HG03342 (cell line): ENCODE data around the gene C19orf67.
"Not testable (repeated sequence)": the region's sequence is repeated elsewhere in the genome, so short reads cannot be mapped to it uniquely, and the experiment has no call there.

Source experiments
- ATAC-seq: cut with Tn5 transposase; IDR thresholded peaks from one replicate; pipeline ENCODE4 v1.9.1; 2021; ENCODE audit warnings: mild to moderate bottlenecking, moderate library complexity; ENCODE audit not compliant: unreplicated experiment

Gene C19orf67

DNA sequence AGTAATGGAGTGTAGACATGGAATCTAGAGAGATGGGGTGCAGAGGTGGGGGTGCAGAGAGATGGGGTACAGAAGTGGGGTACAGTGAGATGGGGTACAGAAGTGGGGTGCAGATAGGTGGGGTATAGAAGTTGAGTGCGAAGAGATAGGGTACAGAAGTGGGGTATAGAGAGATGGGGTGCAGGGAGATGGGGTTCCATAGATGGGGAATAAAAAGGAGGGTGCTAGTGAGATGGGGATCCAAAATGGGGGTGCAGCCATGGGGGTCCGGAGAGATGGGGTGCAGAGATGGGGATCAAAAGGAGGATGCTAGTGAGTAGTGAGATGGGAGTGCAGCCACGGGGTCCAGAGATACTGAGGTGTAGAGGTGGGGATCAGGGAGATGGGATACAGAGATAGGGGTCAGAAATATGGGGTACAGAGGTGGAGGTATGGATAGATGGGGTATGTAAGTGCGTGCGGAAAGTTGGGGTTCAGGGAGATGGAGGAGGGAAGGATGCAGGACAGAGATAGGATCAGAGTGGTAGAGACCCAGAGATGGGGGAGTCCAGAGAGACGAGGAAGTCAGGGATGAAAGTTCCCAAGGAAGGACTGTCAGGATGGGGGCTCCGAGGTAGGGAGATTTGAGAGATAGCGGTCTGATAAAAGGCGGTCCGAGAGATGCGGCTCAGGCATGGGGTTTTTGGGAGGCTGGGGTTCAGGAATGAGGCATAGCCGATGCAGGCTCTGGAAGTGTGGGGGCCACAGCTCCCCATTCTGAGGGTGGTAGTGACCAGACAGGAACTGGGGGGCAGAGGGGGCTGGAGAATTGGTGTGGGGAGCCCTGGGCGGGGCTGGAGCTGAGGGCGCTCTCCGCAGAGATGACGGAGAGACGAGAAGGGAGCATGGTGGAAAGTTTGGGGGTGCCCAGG lies 27.1 kb downstream of the C19orf67 start:
- no peak for ATAC-seq

DNA sequence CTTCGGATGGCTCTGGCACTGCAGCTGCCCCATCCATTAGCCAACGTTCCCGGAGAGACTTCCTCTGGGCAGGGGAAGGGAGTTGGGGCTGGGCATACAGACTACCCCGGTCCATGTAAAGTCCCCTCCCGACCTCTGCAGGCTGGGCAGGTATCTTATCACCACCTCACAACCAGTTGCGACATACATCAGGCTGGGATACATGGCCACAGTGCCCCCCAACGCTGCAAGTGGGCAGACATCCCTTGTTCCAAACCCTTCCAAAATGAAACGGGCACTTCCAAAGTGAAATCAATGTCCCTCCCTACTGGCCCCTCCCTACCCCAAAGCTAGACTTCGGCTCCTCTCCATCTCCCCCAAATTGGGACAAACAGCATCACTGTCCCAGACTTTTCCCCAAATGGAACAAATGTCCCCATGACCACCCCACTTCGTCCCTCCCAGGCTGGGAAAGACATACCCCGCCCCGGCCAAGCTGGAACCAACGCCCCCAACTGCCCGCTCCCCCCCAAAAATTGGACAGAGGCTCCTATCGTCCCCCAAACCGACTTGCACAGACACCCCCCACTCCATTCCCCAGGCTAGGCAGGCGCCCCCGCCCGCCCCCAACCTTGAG lies 28.7 kb downstream of the C19orf67 start:
- no peak for ATAC-seq

DNA sequence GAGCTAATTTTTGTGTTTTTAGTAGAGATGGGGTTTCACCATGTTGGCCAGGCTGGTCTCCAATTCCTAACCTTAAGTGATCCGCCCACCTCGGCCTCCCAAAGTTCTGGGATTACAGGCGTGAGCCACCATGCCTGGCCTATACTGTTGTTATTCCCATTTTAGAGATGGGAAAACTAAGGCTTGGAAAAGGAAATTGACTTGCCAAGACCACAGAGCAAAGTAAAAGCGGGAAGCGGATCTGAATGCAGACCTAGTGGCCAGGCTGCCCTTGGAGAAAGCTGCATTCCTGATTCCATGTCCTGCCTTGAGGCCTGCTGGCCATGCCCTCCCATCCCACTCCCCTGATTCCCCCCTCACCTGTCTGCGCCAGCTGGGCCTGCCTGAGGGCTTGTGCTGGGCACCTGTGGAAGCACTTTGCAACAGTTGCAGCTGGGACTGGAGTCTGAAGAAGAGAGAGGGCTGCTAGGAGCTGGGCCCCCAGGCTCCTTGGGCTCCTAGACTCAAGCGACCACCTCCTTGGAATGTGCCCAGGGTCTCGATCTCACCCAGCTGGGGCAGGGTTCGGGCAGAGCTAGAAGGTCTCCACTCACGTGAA lies 29.4 kb downstream of the C19orf67 start:
- ATAC-seq = no peak

DNA sequence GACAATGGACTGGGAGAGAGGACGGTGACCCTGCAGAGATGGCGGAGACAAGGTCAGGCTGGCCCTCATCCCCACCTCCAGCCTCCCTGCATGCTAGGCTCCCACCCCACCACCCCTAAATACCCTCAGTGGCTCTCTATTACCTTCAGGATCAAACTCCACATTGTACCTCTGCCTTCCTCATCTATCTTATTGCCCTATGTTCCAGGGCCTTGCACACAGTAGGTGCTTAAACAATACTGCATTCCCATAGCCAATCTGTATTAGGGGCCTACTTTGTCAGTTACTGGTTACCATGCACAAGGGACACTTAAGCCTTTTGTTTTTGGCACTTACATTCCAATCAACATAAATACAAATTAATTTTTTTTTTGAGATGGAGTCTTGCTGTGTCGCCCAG lies 30.2 kb downstream of the C19orf67 start:
- no peak for ATAC-seq

DNA sequence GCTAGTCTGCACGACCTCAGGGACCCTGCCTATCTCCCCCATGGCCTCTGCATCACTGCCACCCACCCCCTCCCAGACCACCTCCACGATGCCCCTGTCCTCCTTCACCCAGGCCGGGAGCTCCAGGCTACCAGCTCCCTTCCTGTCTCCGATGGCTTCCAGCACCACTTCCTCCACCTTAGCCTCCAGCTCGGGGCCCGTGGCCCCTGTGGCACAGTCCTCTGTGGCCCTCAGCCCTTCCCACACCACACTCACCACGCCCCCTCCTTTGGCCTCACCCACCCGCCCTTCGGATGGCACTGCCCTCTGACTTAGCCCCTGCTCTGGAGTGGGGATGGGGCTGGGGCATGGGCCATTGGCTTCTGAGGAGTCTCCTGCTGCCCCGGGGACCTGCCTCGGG lies 30.9 kb downstream of the C19orf67 start:
- no peak for ATAC-seq

DNA sequence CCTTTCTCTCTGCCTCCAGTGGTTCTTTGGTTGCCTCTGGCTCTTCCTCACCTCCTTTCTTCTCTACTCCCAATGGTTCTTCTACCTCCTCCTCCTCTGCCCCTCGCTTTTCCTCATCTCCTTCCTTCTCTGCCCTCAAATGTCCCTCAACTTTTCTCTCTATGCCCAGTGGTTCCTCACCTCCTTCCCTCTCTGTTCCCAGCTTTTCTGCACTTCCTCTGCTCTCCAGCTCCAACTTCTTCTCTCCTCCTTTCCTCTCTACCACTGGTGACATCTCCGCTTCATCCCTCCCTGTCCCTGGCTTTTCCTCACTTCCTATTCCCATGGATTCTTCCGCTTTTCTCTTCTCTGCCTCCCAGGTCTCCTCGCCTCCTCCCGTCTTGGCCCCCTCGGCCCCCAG lies 31.5 kb downstream of the C19orf67 start:
- ATAC-seq = no peak

DNA sequence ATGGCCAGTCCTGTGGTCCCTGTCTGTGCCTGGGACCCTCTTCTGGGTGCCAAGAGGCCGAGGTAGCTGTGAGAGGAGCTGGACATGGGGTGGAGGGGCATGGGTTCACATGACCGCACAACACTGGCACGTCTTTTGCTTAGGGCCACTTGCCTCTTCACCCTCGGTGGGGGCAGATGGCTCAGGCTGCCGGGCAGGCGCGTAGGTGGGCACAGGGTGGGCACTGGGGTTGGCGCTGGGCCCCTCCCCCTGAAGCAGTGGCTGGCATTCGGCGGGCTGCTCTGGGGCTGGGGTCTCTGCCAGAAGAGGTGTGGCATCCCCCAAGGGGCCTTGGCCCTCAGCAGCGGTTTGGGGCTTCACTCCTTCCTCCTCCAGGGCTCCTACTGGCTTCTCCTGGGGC lies 32.1 kb downstream of the C19orf67 start:
- ATAC-seq = no peak

DNA sequence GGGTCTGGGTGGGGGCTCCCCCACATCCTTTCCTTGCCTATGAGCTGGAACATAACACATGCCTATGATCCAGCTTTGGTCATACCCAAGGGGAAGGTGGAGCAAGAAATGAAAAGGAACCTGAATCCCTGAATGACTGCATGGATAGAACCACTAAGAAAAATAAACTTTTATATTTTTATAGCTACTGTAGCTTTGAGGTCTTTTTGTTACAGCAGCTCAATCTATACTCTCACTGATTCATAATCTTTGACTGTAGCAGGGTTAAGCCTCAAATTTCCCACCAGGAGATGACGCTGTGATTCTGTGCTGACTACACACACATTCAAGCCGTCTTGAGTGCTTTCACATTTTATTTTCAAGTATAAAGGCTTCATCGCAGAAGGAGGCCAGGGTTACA lies 32.6 kb downstream of the C19orf67 start:
- ATAC-seq = no peak

DNA sequence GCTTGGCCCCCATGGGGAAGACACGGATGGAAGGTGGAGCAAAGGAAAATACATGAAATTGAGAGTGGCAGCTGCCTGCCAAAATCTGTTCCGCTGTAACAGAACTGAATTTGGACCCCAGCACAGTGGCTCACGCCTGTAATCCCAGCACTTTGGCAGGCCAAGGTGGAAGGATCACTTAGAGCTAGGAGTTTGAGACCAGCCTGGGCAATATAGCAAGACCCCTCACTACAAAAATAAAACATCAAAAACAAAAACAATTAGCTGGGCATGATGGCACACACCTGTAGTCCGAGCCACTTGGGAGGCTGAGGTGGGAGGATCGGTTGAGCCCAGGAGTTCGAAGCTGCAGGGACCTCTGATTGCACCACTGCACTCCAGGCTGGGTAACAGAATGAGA lies 33.1 kb downstream of the C19orf67 start:
- ATAC-seq = no peak

DNA sequence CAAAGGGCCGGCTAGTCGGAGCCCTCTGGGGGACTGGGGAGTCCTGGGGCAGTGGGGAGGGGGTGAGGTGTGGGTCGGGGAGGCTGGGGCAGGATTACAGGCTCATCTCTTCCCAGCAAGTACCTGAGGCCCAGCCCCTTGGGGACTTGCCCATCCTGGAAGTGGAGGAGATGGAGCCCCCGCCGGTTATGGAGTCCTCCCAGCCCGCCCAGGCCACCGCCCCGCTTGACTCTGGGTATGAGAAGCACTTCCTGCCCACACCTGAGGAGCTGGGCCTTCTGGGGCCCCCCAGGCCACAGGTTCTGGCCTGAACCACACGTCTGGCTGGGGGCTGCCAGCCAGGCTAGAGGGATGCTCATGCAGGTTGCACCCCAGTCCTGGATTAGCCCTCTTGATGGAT lies 33.6 kb downstream of the C19orf67 start:
- no peak for ATAC-seq

DNA sequence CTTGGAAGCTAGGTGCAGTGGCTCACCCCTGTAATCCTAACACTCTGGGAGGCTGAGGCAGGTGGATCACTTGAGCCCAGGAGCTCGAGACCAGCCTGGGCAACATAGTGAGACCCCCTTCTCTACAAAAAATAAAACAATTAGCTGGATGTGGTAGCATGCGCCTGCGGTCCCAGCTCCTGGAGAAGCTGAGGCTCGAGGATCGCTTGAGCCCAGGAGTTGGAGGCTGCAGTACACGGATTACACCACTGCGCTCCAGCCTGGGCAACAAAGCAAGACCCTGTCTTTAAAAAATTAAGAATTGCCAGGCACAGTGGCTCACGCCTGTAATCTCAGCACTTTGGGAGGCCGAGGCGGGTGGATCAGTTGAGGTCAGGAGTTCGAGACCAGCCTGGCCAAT lies 34.6 kb downstream of the C19orf67 start:
- ATAC-seq = not testable (repeated sequence)

DNA sequence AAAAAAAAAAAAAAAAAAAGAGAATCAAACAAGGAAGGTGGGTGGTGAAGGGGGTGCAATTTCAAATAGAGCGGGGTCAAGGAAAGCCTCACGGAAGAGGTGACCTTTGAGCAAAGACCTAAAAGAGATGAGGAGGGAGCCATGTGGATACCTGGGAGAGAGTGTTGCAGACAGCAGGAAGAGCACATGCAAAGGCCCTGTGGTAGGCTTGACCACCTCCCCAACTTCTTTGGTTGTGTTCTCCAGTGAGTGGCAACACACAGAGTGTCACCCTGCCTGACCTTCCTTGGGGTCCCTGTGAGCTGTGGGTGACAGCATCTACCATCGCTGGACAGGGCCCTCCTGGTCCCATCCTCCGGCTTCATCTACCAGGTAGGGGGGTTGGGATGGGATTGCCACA lies 35.1 kb downstream of the C19orf67 start:
- no peak for ATAC-seq

DNA sequence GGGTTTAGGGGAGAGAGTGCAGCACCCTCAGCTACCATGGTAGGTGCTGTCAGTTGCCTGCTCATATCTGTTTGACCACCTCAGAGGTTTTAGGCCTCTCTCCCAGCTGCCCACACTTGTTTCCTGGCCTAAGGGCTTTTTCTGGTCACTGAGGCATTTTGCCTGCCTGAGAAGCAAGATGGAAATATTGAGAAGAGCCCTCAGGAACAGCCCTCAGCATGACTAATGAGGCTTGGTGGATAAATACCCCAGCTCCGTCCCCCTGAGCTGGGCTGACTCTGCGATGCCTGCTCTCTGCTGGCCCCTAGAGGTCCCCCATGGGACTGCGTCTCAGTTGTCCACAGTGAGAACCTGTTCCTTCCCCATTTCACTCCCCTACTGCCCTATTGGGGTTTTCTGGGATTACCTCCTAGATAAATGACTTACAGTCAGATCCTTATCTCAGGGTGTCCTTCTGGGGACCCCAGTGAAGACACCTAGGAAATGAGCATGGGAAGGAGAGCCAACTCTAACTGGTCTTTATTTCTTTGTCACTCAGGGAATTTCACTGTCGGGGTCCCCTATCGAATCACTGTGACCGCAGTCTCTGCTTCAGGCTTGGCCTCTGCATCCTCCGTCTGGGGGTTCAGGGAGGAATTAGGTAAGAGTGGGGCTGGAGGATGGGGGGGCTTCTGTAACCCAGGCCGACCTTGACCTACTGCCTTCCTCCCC lies 37.0 kb downstream of the C19orf67 start:
- no peak for ATAC-seq

DNA sequence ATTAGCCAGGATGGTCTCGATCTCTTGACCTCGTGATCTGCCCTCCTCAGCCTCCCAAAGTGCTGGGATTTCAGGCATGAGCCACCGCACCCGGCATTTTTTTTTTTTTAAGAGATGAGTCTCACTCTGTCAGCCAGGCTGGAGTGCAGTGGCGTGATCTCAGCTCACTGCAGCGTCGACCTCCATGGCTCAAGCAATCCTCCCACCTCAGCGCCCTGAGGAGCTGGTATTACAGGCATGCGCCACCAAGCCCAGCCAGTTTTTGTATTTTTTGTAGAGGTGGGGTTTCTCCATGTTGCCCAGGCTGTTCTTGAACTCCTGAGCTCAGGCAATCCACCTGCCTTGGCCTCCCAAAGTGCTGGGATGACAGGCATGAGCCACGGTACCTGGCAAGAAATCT lies 37.7 kb downstream of the C19orf67 start:
- ATAC-seq = not testable (repeated sequence)

DNA sequence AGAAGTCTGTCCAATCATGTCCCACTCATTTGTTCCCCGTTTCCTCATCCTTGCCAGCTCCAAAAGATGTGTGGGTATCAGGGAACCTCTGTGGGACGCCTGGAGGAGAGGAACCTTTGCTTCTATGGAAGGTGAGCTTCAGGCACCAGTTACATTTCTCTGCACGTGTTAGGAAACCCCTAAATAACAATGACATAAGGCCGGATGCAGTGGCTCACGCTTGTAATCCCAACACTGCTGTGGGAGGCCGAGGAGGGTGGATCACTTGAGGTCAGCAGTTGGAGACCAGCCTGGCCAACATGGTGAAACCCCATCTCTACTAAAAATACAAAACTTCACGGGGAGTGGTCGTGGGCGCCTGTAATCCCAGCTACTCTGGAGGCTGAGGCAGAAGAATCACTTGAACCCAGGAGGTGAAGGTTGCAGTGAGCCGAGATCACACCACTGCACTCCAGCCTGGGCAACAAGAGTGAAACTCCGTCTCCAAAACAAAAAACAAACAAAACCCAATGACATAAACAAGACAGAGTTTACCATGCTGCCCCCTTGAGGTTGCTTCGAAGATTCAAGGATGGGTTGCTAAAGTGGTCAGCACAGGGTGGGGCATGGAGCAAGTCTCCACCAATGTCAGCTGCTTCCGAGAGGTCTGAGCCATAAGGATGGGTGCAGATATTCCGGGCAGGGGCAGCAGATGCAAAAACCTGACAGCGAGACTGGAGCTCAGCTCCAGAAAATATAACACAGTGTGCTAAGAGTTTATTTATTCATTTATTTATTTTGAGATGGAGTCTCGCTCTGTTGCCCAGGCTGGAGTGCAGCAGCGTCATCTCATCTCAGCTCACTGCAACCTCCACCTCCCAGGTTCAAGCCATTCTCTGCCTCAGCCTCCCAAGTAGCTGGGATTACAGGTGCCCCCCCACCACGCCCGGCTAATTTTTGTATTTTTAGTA lies 42.6 kb downstream of the C19orf67 start:
- peak; percentile 56 for ATAC-seq

DNA sequence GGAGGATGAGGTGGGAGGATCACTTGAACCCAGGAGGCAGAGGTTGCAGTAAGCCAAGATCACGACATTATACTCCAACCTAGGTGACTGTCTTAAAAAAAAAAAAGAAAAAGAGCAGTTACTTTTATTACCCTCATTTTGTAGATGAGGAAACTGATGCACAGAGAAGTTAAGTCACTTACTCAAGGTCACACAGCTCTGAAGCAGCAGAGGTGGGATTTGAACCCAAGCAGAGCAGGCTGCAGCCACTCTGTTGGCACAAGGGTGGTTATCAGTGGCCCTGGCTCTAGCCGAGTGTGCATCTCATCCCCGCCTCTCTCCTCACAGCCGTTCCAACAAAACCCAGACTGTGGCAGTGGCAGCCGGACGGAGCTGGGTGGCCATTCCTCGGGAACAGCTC lies 46.4 kb downstream of the C19orf67 start:
- no peak for ATAC-seq

DNA sequence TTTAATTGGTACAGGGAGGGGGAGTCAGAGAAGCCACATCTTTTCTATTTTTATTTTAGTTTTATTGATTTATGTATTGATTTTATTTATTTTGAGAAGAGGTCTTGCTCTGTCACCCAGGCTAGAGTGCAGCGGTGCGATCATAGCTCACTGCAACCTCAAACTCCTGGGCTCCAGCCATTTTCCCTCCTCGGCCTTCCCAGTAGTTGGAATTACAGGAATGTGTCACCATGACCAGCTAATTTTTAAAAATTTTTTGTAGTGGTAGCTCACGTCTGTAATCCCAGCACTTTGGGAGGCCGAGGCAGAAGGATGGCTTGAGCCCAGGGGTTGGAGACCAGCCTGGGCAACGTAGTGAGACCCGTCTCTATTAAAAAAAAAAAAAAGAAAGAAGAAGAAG lies 49.9 kb downstream of the C19orf67 start:
- ATAC-seq = no peak

DNA sequence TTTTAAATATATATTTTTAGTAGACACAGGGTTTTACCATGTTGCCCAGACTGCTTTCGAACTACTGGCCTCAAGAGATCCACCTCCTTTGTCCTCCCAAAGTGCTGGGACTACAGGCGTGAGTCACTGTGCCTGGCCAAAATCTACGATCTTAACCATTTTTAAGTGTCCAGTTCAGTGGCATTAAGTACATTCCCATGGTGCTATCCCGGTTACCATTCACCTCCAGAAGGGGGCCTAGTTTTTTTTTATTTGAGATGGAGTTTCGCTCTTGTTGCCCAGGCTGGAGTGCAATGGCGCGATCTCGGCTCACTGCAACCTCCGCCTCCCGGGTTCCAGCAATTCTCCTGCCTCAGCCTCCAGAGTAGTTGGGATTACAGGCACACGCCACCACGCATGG lies 50.4 kb downstream of the C19orf67 start:
- not testable (repeated sequence) for ATAC-seq

DNA sequence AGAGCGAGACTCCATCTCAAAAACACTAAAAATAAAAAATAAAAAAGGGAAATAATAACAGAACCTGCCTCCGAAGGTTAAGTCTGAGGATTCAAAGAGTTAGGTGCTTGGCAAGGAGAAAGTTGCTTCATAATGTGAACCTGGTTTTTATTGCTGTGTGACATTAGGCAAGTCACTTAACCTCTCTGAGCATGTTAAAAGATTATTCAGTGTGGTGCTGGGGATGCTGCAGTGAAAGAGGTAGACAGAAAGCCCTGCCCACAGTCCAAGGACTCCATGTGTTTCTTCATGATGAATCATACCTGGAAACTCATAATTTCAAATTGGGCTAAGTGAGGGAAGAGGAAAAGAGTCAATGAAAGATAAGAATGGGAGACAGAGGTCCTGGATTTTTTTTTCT lies 51.6 kb downstream of the C19orf67 start:
- ATAC-seq = no peak

DNA sequence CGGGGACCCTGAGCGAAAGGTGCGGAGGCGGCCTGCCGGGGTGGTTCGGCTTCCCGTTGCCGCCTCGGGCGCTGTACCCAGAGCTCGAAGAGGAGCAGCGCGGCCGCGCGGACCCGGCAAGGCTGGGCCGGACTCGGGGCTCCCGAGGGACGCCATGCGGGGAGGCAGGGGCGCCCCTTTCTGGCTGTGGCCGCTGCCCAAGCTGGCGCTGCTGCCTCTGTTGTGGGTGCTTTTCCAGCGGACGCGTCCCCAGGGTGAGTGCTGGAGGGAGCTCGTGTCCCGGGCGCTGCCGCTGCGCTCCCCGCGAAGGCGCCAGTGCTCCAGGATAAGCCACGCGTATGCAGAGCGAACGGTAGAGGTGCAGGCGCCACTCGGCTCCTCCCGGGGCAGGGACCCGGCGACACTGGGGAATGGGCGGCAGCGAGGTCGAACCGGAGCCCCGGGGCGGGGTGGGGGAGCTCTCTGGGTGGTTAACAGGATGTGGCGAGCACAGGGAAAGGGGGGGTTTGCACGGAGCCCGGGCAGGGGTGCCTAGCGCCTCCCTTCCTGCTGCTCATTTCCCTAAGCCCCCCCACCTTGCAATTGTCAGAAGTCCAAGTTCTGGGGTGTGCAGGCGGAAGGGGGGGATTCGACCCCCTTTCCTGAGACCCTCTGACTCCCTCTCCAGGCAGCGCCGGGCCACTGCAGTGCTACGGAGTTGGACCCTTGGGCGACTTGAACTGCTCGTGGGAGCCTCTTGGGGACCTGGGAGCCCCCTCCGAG lies 53.7 kb downstream of the C19orf67 start, which contains the start of gene IL27RA:
Gene IL27RA (plus strand): TSS at position 44 of the 762 bp plus-strand sequence. CDS start 111 bp downstream, at position 155.
- peak; percentile 70 for ATAC-seq
